Esophagus squamous epithelium (tissue), 4 donors: ENCODE results near the gene HHATL.

ENCODE experiments used
- CTCF ChIP-seq, 6 experiments: fragments of 450-650 bp in 4 of 6; fragments of 200-600 bp in 2 of 6; sonication (generic) in 2 of 6; IDR thresholded peaks; one replicate each; pipeline ENCODE4 v1.5.1; 2016 to 2019; ENCODE audit warnings: antibody characterized with exemption in 6 of 6, mild to moderate bottlenecking in 4 of 6, moderate library complexity in 4 of 6
- POLR2A ChIP-seq, 4 donors: fragments of 450-650 bp; IDR thresholded peaks; one replicate each; pipeline ENCODE4 v1.6.1; 2017; ENCODE audit warnings: antibody characterized with exemption in 4 of 4, mild to moderate bottlenecking in 4 of 4, moderate library complexity in 3 of 4

GRCh38 chr3:42742259-42742658 lies 39.7 kb upstream of the HHATL start:
- TF ChIP-seq POLR2A (IDR thresholded peaks at IDR 0.05) (no peak), CTCF (IDR thresholded peaks at IDR 0.05) (no peak)
